Prostate gland (tissue), 2 donors: ENCODE results near the gene EIPR1.

ENCODE experiments used
- POLR2A ChIP-seq: fragments of 450-650 bp; IDR thresholded peaks from one replicate; pipeline ENCODE4 v1.6.1; 2016; ENCODE audit warnings: antibody characterized with exemption, mild to moderate bottlenecking
- TF ChIP-seq, protein P1 (sequence below), 4 experiments: fragments of 200-600 bp in 2 of 4; fragments of 450-650 bp in 2 of 4; sonication (generic) in 2 of 4; IDR thresholded peaks; 1 replicate in 3 of 4; 2 replicates in 1 of 4; pipeline ENCODE4 v1.5.1; 2016 to 2019; ENCODE audit warnings: antibody characterized with exemption in 4 of 4, mild to moderate bottlenecking in 2 of 4, moderate library complexity in 2 of 4

DNA sequence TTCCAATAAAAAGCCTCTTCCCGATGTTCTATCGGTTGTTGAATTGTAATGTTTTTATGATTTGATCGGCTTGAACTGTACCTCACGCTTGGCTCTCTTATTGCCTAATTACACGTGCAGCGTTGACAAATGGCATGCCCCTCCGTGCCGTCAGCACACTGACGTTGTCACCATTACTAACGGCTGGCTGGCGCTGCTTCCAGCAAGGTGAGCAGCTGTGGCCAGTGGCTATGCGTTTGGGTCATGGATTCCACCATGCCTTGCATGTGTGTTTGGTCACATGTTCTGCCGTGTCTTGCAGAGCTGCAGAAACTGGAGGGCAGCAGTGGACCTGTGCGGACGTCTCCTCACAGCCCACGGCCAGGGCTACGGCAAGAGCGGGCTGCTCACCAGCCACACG, 44.0 kb upstream of the EIPR1 start:
- TF ChIP-seq, protein P1, sequence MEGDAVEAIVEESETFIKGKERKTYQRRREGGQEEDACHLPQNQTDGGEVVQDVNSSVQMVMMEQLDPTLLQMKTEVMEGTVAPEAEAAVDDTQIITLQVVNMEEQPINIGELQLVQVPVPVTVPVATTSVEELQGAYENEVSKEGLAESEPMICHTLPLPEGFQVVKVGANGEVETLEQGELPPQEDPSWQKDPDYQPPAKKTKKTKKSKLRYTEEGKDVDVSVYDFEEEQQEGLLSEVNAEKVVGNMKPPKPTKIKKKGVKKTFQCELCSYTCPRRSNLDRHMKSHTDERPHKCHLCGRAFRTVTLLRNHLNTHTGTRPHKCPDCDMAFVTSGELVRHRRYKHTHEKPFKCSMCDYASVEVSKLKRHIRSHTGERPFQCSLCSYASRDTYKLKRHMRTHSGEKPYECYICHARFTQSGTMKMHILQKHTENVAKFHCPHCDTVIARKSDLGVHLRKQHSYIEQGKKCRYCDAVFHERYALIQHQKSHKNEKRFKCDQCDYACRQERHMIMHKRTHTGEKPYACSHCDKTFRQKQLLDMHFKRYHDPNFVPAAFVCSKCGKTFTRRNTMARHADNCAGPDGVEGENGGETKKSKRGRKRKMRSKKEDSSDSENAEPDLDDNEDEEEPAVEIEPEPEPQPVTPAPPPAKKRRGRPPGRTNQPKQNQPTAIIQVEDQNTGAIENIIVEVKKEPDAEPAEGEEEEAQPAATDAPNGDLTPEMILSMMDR (IDR thresholded peaks at IDR 0.05) = no peak
- TF ChIP-seq POLR2A = no peak
